ENCODE data around the gene ERCC2. TPM values are rescaled to one million over a fixed set of nuclear protein-coding genes. Genes with fewer than 3 reads are reported as not detected.
"Not testable (repeated sequence)": the region's sequence is repeated elsewhere in the genome, so short reads cannot be mapped to it uniquely, and the experiment has no call there.

The ERCC2 gene
- 18.0 TPM for polyA plus RNA-seq (ENCODE audit: insufficient read length)

GRCh38 chr19:45370410-45371204, at the start of gene ERCC2:
Gene ERCC2 (minus strand): TSS chr19:45370573. CDS start chr19:45370540, 33 bp downstream.
- peak; percentile 98 for DNase-seq (ENCODE audit: low read depth)

GRCh38 chr19:45419895-45420294, 49.5 kb upstream of the ERCC2 start:
- no peak for DNase-seq (ENCODE audit: low read depth)

GRCh38 chr19:45419396-45419795, 49.0 kb upstream of the ERCC2 start:
- DNase-seq (ENCODE audit: low read depth), result no peak

DNA sequence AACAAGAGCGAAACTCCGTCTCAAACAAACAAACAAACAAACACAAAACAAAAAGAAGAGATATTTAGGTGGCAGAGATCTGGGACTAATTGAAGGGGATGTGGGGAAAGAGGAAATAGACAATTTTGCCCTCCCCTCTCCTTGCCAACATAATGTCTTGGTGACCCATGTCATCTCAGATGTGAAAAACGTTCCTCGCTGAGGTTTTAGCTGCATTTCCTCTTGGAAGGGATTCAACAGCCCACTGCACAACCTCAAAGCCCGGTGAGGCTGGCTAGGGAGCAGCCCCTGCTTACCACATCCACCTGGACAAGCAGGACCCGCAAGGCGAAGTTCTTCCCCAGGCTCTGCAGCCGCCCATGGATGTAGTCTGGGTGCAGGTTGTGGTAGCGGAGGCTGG, 48.4 kb upstream of the ERCC2 start:
- no peak for DNase-seq (ENCODE audit: low read depth)

GRCh38 chr19:45417151-45417550, 46.8 kb upstream of the ERCC2 start:
- DNase-seq (ENCODE audit: low read depth), result no peak

GRCh38 chr19:45414468-45414867, 44.1 kb upstream of the ERCC2 start:
- no peak for DNase-seq (ENCODE audit: low read depth)

GRCh38 chr19:45413497-45413896, 43.1 kb upstream of the ERCC2 start:
- no peak for DNase-seq (ENCODE audit: low read depth)

- DNase-seq (ENCODE audit: low read depth), result not testable (repeated sequence)
Measured at GRCh38 chr19:45410330-45410729, 40.0 kb upstream of the ERCC2 start.

- no peak for DNase-seq (ENCODE audit: low read depth)
Measured at GRCh38 chr19:45409557-45409920, 39.2 kb upstream of the ERCC2 start.

- DNase-seq (ENCODE audit: low read depth), result no peak
Measured at GRCh38 chr19:45408830-45409556, 38.6 kb upstream of the ERCC2 start.

DNA sequence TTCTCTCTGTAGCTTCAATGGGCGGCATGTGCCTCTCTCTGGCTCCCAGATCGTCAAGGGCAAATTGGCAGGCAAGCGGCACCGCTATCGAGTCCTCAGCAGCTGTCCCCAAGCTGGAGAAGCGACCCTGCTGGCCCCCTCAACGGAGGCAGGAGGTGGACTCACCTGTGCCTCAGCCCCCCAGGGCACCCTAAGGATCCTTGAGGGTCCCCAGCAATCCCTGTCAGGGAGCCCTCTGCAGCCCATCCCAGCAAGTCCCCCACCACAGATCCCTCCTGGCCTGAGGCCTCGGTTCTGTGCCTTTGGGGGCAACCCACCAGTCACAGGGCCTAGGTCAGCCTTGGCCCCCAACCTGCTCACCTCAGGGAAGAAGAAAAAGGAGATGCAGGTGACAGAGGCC, 37.7 kb upstream of the ERCC2 start:
- no peak for DNase-seq (ENCODE audit: low read depth)

DNA sequence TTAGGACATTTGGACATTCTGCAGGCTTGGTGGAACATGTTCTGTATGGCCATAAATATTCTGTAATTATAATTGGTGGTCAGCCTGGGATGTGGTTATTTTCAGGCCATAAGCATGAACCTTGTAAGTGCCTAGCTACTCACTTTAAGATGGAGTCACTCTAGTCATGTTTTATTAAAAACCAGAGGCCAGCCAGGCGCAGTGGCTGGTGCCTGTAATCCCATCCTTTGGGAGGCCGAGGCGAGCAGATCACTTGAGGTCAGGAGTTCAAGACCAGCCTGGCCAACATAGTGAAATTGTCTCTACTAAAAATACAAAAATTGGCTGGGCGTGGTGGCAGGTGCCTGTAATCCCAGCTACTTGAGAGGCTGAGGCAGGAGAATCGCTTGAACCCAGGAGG, 37.2 kb upstream of the ERCC2 start:
- DNase-seq (ENCODE audit: low read depth), result not testable (repeated sequence)

DNA sequence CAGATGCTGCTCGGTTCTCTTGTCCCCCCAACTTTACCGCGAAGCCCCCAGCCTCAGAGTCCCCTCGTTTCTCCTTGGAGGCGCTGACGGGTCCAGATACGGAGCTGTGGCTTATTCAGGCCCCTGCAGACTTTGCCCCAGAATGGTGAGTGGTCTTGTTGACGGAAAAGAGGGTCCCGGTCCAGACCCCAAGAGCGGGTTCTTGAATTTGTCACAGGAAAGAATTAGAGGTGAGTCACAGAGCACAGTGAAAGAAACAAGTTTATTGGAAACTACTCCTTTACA, 36.7 kb upstream of the ERCC2 start:
- no peak for DNase-seq (ENCODE audit: low read depth)

DNA sequence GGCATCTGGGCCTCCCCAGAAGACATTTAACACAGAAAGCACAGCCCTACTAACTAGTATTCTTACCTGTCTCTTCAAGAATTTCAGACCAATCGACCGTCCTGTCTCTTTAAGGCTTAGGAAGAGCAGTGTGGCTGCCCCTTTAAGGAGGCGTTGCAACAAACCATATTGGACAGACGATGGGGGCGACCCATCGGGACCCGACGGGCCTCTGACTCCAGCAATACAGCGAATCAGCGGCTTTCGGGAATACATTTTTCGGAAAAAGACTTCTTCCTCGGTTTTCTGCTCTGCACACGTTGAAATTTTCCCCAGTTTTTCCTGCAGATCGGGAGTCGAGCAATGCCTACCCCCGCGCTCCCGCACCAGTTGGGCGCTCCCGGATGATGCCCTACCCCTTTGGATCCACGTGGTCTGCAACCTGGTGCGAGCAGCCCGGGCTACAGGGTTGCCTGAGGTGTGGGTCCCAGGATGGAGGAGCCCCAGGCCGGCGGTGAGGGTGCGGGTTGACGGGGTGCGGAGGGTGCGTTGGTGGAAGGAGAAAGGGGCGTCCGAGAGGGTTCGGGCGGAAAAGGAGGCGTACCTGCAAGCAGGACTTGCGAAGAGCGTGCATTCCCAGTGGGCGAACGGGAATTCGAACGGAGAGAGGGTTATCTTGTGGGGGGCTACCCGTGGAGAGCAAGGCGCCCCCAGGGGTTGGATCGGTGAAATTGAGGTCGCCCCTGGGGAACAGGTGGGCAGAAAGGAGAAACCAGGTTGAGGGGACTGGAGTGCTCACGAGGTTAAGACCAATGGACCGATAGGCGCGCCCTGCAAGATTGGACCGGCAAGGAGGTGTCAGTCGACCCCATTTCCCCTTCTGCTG, 36.1 kb upstream of the ERCC2 start, which contains the start of gene POLR1G:
Gene POLR1G (plus strand): TSS at position 419 of the 865 bp plus-strand sequence. CDS start 53 bp downstream, at position 472.
- DNase-seq (ENCODE audit: low read depth), result peak; percentile 65

DNA sequence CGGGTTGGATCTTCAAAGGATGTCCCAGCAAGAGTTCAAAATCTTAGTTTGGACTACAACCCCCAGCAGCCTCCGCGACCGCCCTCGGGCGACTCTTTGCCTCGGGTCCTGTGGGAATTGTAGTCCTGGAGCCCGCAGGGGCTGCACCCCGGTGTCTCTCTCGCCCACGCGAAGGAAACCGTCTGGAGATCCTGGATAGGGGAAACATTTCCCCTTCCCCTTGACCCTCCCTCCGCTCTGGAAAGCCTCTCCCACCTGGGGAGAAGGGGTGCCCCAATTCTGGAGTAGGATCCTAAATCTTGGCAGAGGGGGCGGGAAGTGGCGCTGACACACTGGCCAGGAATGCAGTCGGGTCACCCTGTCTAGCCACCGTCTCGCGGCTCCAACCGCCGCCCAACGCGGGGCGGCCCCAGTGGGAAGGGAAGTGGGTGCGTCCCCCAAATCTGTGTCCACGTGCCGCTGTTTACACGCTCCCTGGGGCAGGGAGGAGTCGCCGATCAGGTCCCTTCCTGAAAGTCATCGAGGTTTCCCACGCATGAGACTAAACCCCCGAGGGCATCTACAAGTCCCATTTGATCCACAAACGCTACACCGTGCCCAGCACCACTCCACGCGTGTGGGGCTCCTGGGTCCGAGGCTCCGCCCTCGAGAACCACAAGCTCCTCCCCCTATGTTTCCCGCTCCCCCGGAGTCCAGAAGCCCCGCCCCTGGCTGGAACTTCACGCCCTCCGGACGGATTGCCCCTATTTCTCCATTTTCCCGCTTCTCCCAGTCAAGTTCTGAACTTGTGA, 35.3 kb upstream of the ERCC2 start:
- no peak for DNase-seq (ENCODE audit: low read depth)

- DNase-seq (ENCODE audit: low read depth), result no peak
Measured at GRCh38 chr19:45404557-45405434, 34.4 kb upstream of the ERCC2 start, which contains the start of gene PPP1R13L. Gene PPP1R13L (minus strand): TSS chr19:45405069. CDS start chr19:45398318, 6,751 bp downstream.

DNA sequence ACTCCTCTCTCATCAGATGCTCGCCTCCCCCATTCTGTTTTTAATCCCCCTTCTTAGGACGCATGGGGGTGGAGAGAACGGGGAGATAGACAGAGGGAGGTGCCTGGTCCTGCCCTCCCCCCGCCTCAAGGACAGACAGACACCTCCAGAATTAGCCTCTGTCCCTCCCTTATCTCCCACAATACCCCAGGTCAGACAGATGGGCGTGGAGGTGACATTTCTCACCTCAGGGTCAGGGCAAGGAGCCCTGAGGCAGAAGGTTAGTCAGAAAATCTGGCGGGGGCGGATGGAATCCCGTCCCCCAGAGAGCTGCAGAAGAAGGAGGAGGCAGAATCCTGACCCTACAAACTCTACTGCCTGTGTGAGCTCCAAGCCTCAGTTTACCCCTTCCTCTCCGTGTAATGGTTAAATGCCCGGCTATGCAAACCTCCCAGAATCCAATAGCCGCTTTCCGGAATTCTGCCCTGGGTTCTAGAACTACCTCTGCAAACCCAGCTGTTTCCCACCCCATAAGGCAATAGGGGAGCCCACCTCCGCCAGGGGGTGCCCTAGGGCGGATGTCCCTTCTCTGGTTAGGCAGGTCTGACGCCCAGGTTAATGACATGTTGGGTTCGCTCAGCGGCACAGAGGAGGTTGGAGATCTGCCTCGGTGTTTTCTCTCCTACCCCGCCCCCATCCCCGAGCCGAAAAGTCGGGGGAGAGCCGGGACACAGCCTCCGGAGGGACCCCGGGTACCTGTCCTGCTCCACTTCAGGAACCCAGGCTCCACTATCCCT, 33.6 kb upstream of the ERCC2 start:
- DNase-seq (ENCODE audit: low read depth), result no peak

- DNase-seq (ENCODE audit: low read depth), result no peak
Measured at GRCh38 chr19:45403272-45403671, 32.9 kb upstream of the ERCC2 start.

DNA sequence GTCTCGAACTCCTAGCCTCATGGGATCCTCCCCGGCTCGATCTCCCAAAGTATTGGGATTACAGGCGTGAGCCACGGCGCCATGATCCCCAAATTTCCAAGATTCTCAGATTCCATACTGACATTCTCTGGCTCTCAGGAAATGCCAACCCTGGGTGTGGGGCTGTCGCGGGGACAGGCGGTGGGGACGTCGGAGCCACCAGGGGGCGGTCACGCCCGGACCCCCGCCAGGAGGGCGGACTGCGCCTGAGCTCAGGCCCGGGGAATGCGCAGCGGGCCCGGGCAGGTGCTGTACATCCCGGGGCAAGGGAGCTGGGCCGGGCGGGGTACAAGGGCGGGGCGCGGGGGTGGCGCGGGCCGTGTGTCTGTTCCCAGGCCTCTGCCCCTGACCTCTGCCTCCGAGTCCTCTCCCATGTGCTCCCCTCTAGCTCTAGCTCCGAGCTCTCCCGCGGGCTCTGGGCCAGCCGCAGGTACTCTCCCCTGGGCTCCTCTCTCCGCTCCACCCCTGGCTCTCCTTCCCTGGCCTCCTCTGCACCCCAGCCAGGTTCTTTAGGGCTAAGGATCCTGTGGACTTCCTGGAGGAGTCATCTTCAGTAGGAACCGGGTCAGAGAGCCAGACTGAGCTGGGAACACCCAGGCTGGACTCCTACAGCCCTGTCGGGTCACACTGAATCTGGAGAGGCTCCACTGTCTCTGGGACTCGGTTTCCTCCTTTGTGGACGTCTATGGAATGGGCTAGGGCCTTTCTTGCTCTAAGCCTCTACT, 32.1 kb upstream of the ERCC2 start:
- no peak for DNase-seq (ENCODE audit: low read depth)

Data from forelimb muscle (tissue), 1 donor.